HG03039 (cell line): ENCODE data around the gene EHMT2.
"Not testable (repeated sequence)": the region's sequence is repeated elsewhere in the genome, so short reads cannot be mapped to it uniquely, and the experiment has no call there.

Experiments
- ATAC-seq: cut with Tn5 transposase; IDR thresholded peaks from one replicate; pipeline ENCODE4 v1.9.1; 2021; ENCODE audit warnings: mild to moderate bottlenecking, moderate library complexity; ENCODE audit not compliant: unreplicated experiment

Gene EHMT2

DNA sequence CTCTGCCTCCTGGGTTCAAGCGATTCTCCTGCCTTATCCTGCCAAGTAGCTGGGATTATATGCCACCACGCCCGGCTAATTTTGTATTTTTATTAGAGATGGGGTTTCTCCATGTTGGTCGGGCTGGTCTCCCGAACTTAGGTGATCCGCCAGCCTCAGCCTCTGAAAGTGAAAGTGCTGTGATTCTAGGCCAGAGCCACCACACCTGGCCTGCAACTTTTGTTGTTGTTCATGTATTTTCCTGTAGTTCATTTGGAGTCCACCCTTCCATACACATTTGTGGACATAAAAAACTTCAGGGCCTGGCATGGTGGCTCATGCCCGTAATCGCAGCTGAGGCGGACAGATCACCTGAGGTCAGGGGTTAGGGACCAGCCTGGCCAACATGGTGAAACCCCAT lies 55.4 kb downstream of the EHMT2 start:
- no peak for ATAC-seq

DNA sequence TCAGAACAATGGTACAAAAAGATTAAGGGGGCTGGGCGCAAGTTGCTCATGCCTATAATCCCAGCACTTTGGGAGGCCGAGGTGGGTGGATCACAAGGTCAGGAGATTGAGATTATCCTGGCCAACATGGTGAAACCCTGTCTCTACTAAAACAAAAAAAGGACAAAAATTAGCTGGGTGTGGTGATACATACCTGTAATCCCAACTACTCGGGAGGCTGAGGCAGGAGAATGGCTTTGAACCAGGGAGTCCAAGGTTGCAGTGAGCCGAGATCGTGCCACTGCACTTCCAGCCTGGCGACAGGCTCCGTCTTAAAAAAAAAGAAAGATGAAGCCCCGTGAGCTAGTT lies 57.7 kb downstream of the EHMT2 start:
- not testable (repeated sequence) for ATAC-seq

DNA sequence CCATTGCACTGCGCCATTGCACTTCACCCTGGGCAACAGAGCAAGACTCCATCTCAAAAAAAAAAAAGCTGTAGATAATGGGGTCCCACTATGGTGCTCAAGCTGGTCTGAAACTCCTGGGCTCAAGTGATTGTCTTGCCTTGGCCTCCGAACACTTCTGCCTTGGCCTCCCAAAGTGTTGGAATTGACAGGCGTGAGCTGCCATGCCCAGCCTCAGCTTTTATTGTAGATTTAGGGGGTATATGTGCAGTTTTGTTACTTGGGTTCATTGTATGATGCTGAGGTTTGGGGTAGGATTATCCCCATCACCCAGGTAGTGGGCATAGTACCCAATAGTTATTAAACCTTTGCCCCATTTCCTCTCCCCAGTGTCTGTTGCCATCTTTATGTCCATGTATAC lies 58.5 kb downstream of the EHMT2 start:
- ATAC-seq = no peak

DNA sequence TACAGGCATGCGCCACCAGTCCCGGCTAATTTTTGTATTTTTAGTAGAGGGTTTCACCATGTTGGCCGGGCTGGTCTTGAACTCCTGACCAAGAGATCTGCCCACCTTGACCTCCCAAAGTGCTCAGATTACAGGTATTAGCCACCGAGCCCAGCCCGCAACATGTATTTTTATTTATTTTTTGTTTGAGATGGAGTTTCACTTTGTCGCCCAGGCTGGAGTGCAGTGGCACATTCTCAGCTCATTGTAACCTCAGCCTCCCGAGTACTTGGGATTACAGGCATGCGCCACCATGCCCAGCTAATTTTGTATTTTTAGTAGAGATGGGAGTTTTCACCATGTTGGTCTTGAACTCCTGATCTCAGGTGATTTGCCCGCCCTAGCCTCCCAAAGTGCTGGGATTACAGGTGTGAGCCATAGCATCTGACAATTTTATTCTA lies 59.4 kb downstream of the EHMT2 start:
- not testable (repeated sequence) for ATAC-seq

DNA sequence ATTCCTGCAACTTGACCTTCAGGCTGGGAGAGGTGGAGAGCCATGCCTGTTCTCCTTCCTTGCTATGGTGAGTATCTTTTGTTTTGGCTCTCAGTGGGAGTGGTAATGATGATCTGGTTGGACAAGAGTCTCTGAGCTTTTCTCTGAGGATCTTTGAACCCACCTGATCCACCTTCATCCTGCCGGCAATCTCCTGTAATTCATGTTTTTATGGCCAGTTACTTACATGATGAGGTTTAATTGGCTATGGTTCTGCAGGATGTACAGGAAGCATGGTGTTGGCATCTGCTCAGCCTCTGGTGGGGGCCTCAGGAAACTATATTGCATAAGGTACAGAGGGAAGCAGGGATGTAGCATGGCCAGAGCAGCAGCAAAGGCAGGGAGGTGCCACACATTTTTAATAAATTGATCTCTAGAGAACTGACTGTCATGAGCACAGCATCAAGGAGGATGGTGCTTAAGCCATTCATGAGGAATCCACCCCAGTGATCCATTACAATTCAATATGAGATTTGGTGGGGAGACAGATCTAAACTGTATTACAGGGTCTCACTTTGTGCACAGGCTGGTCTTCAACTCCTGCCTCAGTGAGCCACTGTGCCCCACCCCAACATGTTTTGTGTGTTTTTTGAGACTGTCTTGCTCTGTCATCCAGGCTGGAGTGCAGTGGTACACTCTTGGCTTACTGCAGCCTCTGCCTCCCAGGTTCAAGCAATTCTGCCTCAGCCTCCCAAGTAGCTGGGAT lies 60.0 kb downstream of the EHMT2 start:
- ATAC-seq = no peak

DNA sequence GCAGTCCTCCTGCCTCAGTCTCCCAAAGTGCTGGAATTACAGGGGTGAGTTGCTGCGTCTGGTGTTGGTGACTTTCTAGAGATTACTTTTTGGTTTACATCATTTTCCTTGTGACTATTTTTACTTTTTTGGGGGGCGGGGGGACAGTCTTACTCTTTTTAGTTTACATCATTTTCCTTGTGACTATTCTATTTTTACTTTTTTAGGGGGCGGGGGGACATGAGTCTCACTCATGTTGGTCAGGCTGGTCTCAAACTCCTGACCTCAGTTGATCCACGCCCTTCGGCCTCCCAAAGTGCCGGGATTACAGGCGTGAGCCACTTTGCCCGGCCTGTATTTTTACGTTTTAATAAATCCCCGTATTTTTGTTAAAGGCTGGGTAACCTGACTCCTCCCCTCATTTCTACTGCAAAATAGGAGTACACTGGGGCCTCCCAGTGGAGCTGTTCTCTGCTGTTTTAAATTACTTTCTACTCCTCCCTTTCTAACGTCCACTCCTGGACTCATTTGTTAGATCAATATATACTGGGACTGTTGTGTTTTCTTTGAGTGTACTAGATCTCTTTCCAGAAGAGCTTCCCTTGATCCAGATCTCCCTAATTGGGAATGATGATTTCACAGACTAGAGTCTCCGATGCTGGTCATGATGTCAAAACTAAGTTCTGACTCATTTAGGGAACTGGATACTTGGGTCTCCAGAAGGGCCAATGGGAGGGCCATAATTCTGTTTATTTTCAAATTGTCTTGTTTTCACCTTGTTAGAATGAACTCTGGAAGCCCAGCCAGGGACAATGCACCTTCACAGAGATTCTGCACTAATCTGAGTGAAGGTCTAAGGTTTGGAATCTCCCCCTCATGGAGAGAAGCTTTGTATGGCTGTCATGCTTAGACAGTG lies 60.8 kb downstream of the EHMT2 start:
- no peak for ATAC-seq

GRCh38 chr6:31836047-31836473 lies 61.4 kb downstream of the EHMT2 start:
- ATAC-seq = no peak

DNA sequence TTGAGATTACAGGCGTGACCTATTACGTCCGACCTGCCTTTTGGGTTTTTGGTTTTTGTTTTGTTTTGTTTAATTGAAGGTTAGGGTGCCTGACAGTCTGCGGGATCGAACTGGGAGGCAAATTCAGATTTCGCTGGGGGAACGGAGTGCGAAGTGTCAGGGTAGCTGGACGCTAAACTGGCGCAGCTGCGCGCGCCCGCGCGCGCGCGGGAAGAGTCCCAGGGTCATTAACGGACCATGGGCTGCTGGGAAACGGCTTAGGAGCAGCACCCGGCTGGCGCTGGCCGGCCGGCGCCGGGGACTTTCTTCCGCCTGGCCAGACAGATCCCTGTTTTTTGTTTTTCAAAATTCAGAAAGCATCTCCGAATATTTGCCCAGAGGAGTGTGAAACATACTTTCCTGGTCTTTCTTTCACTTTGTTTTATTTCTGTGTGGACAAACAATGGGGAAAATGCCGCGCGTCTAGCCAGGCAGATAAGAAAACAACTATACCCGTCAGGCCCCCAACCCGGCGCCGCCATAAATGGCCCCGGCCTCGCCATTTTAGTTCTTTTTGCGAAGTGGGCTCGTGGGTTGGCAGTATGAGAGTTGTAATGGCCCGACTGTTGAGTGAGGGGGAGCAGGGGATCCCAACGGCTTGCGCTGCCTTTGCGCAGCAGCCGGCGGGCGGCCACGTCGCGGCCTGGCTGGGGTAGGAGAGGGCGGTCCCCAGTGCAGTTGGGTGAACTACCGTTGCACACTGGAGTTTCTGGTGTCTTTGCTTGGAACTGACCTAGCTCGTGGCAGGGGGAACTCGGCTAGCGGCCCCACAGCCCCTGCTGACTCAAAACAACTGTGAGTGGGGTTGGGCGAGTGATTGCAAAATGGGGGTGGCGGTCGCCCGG lies 62.9 kb downstream of the EHMT2 start:
- ATAC-seq = no peak

- no peak for ATAC-seq
These were observed 65.9 kb downstream of the EHMT2 start for GRCh38 chr6:31831350-31832215.

GRCh38 chr6:31830886-31831335 lies 66.6 kb downstream of the EHMT2 start:
- no peak for ATAC-seq
